Measurements from ENCODE around the gene ARHGAP26.

ARHGAP26 gene

GRCh38 chr5:143215690-143216089, 445.5 kb downstream of the ARHGAP26 start:
- DNase-seq: no peak

GRCh38 chr5:143216211-143216610, 446.0 kb downstream of the ARHGAP26 start:
- no peak for DNase-seq

- DNase-seq: peak; percentile 72
Measured at GRCh38 chr5:143217065-143217803, 447.1 kb downstream of the ARHGAP26 start.

- DNase-seq: no peak
Measured at GRCh38 chr5:143217804-143218160, 447.6 kb downstream of the ARHGAP26 start.

- no peak for DNase-seq
Measured at GRCh38 chr5:143218517-143219170, 448.5 kb downstream of the ARHGAP26 start.

- no peak for DNase-seq
Measured at GRCh38 chr5:143219696-143220095, 449.5 kb downstream of the ARHGAP26 start.

GRCh38 chr5:143220748-143221251, 450.6 kb downstream of the ARHGAP26 start:
- DNase-seq: no peak

- peak; percentile 39 for DNase-seq
Measured at GRCh38 chr5:143222287-143223231, 452.4 kb downstream of the ARHGAP26 start.

- no peak for DNase-seq
Measured at GRCh38 chr5:143224672-143225071, 454.5 kb downstream of the ARHGAP26 start.

GRCh38 chr5:143225511-143225910, 455.3 kb downstream of the ARHGAP26 start:
- no peak for DNase-seq

GRCh38 chr5:143226361-143226760, 456.2 kb downstream of the ARHGAP26 start:
- no peak for DNase-seq

GRCh38 chr5:143226872-143227271, 456.7 kb downstream of the ARHGAP26 start:
- DNase-seq: no peak

- DNase-seq: no peak
Measured at GRCh38 chr5:143227301-143227700, 457.1 kb downstream of the ARHGAP26 start.

GRCh38 chr5:143228597-143229293, 458.6 kb downstream of the ARHGAP26 start:
- DNase-seq: no peak

GRCh38 chr5:143229426-143229895, 459.3 kb downstream of the ARHGAP26 start:
- no peak for DNase-seq

GRCh38 chr5:143229896-143230675, 459.9 kb downstream of the ARHGAP26 start:
- DNase-seq: peak; percentile 76

GRCh38 chr5:143230676-143230996, 460.5 kb downstream of the ARHGAP26 start:
- DNase-seq: no peak

GRCh38 chr5:143231416-143231815, 461.2 kb downstream of the ARHGAP26 start:
- no peak for DNase-seq

- DNase-seq: no peak
Measured at GRCh38 chr5:143231973-143232812, 462.0 kb downstream of the ARHGAP26 start.

GRCh38 chr5:143233031-143233430, 462.9 kb downstream of the ARHGAP26 start:
- DNase-seq: peak; percentile 88

Data from fibroblast of skin of right quadriceps (primary cell).